Measurements from ENCODE around the gene C9orf85.

Gene C9orf85

GRCh38 chr9:71968541-71969090 lies 57.2 kb downstream of the C9orf85 start:
- Histone ChIP-seq H3K36me3 (replicated peaks) (peaks cover 7% of the 10 kb centered on the region), H3K27me3 (replicated peaks) (no peaks in the 10 kb centered on the region), H3K27ac (no peak overlapping the region), H3K4me3 (ENCODE audit: low read depth, low read length) (no peak overlapping the region)
- no peak for TF ChIP-seq CTCF (IDR thresholded peaks at IDR 0.05; ENCODE audit: low read depth, low read length, missing control alignments)
- in situ Hi-C loops (cut with HindIII; ENCODE audit: low pct_ligation_motif_present, low sequenced_read_pairs) = no loop called here
- DNase-seq = no peak

- in situ Hi-C loops (cut with HindIII; ENCODE audit: low pct_ligation_motif_present, low sequenced_read_pairs) = no loop called here
- TF ChIP-seq CTCF (IDR thresholded peaks at IDR 0.05; ENCODE audit: low read depth, low read length, missing control alignments) = no peak
- H3K36me3 ChIP-seq (replicated peaks) = peaks cover 3% of the 10 kb centered on the region
- DNase-seq = no peak
- no peaks in the 10 kb centered on the region for H3K27me3 ChIP-seq (replicated peaks)
- H3K4me3 ChIP-seq (ENCODE audit: low read depth, low read length) = no peak overlapping the region
- H3K27ac ChIP-seq = no peak overlapping the region
Observed at GRCh38 chr9:71975833-71976232, 64.4 kb downstream of the C9orf85 start.

- DNase-seq = no peak
- in situ Hi-C loops (cut with HindIII; ENCODE audit: low pct_ligation_motif_present, low sequenced_read_pairs) = no loop called here
- Histone ChIP-seq H3K27me3 (replicated peaks) (no peaks in the 10 kb centered on the region), H3K36me3 (replicated peaks) (peaks cover 3% of the 10 kb centered on the region), H3K27ac (no peak overlapping the region), H3K4me3 (ENCODE audit: low read depth, low read length) (no peak overlapping the region)
- TF ChIP-seq CTCF (IDR thresholded peaks at IDR 0.05; ENCODE audit: low read depth, low read length, missing control alignments) = no peak
Observed at GRCh38 chr9:71977003-71977402, 65.6 kb downstream of the C9orf85 start.

- no peaks in the 10 kb centered on the region for H3K36me3 ChIP-seq (replicated peaks)
- no peak for TF ChIP-seq CTCF (IDR thresholded peaks at IDR 0.05; ENCODE audit: low read depth, low read length, missing control alignments)
- no peak for DNase-seq
- H3K27ac ChIP-seq = no peak overlapping the region
- in situ Hi-C loops (cut with HindIII; ENCODE audit: low pct_ligation_motif_present, low sequenced_read_pairs) = no loop called here
- H3K4me3 ChIP-seq (ENCODE audit: low read depth, low read length) = no peak overlapping the region
- no peaks in the 10 kb centered on the region for H3K27me3 ChIP-seq (replicated peaks)
Observed at GRCh38 chr9:71980266-71981190, 69.1 kb downstream of the C9orf85 start.

GRCh38 chr9:71981944-71982343 lies 70.5 kb downstream of the C9orf85 start:
- Histone ChIP-seq H3K36me3 (replicated peaks) (no peaks in the 10 kb centered on the region), H3K4me3 (ENCODE audit: low read depth, low read length) (no peak overlapping the region), H3K27ac (no peak overlapping the region), H3K27me3 (replicated peaks) (no peaks in the 10 kb centered on the region)
- TF ChIP-seq CTCF (IDR thresholded peaks at IDR 0.05; ENCODE audit: low read depth, low read length, missing control alignments) = no peak
- in situ Hi-C loops (cut with HindIII; ENCODE audit: low pct_ligation_motif_present, low sequenced_read_pairs) = no loop called here
- no peak for DNase-seq

Measured in brain microvascular endothelial cell (primary cell).